K562 (cell line): Measurements from ENCODE around the gene MED20.

Experiments used
- BRD4 ChIP-seq: fragments of 200-600 bp; sonication (generic); IDR thresholded peaks from 2 replicates; pipeline ENCODE4 v1.6.1; 2017; ENCODE audit warnings: inconsistent platforms
- CREM ChIP-seq: IDR thresholded peaks from 2 replicates; pipeline ENCODE4 v1.6.1; 2014; ENCODE audit warnings: antibody characterized with exemption, low read depth
- ELF4 ChIP-seq: fragments of 450-650 bp; formaldehyde crosslinking; IDR thresholded peaks from 2 replicates; pipeline ENCODE4 v1.4.0; 2022; ENCODE audit warnings: missing genetic modification characterization
- FOXK2 ChIP-seq, 2 experiments: fragments of 450-650 bp; IDR thresholded peaks in 1 of 2; conservative IDR thresholded peaks in 1 of 2; 2 replicates each; pipeline ENCODE4 v1.6.1; 2016; ENCODE audit warnings: low read depth in 2 of 2, mild to moderate bottlenecking in 1 of 2
- NR2C2 ChIP-seq, 2 experiments: fragments of 200-800 bp in 1 of 2; sonication (Bioruptor generic) in 1 of 2; sonication (generic) in 1 of 2; formaldehyde crosslinking in 1 of 2; IDR thresholded peaks; 2 replicates each; pipeline versions ENCODE4 v1.6.1 to v1.8.0; 2016 to 2022; ENCODE audit warnings: mild to moderate bottlenecking in 1 of 2, missing compliant biosample characterization in 1 of 2, missing genetic modification characterization in 1 of 2, missing genetic modification reagents in 1 of 2
- TCFL5 ChIP-seq: fragments of 250-450 bp; sonication (Bioruptor Pico); conservative IDR thresholded peaks from 2 replicates; pipeline ENCODE4 v1.6.1; 2021; ENCODE audit warnings: mild to moderate bottlenecking, moderate library complexity, matching md5 sums
- ZBTB8A ChIP-seq: fragments of 450-650 bp; IDR thresholded peaks from 2 replicates; pipeline ENCODE4 v1.6.1; 2018; ENCODE audit warnings: mild to moderate bottlenecking, moderate library complexity; ENCODE audit not compliant: partially characterized antibody
- ZNF165 ChIP-seq: fragments of 250-450 bp; sonication (Bioruptor Pico); IDR thresholded peaks from 2 replicates; pipeline ENCODE4 v1.4.0; 2020; ENCODE audit warnings: borderline replicate concordance
- TF ChIP-seq, protein P1 (sequence below), 3 experiments: IDR thresholded peaks in 2 of 3; conservative IDR thresholded peaks in 1 of 3; 2 replicates each; pipeline ENCODE4 v1.5.1; 2011 to 2012; ENCODE audit warnings: low read length in 3 of 3, mild to moderate bottlenecking in 3 of 3, control low read depth in 2 of 3, improper control_type of control experiment in 1 of 3, inconsistent platforms in 1 of 3, low read depth in 1 of 3, mixed read lengths in 1 of 3, moderate library complexity in 1 of 3; ENCODE audit not compliant: insufficient read depth in 2 of 3
- TF ChIP-seq, protein P2 (sequence below): sonication (generic); formaldehyde crosslinking; IDR thresholded peaks from 2 replicates; pipeline ENCODE4 v1.5.0; 2020; ENCODE audit warnings: missing genetic modification reagents
- TF ChIP-seq, protein P3 (sequence below): fragments of 250-450 bp; sonication (Bioruptor Pico); IDR thresholded peaks from 2 replicates; pipeline ENCODE4 v1.8.0; 2021; ENCODE audit warnings: moderate library complexity, mild to moderate bottlenecking, inconsistent platforms
- TF ChIP-seq, protein P4 (sequence below): fragments of 450-650 bp; conservative IDR thresholded peaks from 2 replicates; pipeline ENCODE4 v1.6.1; 2016; ENCODE audit warnings: missing genetic modification characterization, low read depth, mild to moderate bottlenecking, control low read depth, missing compliant biosample characterization

DNA sequence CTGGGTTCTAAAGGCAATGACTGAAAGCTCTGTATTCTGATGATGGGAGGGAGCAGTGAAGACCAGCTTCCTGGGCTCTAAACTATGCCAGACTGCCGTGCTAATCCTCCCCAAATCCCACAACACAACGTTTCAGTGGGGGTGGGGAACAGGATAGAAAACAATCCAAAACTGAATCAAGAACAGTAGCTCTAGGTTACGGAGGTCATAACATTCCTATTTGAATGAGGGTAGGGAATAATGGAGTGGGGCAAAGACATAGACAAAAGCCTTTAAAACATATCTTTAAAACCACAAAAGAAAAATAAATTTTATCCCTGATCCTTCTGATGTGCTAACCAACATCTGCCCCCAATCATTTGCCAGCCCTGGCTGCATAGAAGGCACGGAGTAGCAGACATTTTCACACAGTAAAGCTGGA is 33.6 kb downstream of the MED20 start:
- TF ChIP-seq ZNF165 (CRISPR knock-in tag): no peak
- TF ChIP-seq, protein P1, sequence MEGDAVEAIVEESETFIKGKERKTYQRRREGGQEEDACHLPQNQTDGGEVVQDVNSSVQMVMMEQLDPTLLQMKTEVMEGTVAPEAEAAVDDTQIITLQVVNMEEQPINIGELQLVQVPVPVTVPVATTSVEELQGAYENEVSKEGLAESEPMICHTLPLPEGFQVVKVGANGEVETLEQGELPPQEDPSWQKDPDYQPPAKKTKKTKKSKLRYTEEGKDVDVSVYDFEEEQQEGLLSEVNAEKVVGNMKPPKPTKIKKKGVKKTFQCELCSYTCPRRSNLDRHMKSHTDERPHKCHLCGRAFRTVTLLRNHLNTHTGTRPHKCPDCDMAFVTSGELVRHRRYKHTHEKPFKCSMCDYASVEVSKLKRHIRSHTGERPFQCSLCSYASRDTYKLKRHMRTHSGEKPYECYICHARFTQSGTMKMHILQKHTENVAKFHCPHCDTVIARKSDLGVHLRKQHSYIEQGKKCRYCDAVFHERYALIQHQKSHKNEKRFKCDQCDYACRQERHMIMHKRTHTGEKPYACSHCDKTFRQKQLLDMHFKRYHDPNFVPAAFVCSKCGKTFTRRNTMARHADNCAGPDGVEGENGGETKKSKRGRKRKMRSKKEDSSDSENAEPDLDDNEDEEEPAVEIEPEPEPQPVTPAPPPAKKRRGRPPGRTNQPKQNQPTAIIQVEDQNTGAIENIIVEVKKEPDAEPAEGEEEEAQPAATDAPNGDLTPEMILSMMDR (IDR thresholded peaks at IDR 0.05 in 2 of 3, conservative IDR thresholded peaks at IDR 0.05 in 1 of 3; ENCODE audit: insufficient read depth in 2 of 3, low read depth in 1 of 3, low read length in 3 of 3): no peak
- TF ChIP-seq CREM: no peak
- TF ChIP-seq, protein P2, sequence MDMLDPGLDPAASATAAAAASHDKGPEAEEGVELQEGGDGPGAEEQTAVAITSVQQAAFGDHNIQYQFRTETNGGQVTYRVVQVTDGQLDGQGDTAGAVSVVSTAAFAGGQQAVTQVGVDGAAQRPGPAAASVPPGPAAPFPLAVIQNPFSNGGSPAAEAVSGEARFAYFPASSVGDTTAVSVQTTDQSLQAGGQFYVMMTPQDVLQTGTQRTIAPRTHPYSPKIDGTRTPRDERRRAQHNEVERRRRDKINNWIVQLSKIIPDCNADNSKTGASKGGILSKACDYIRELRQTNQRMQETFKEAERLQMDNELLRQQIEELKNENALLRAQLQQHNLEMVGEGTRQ (CRISPR knock-in tag): no peak
- no peak for TF ChIP-seq NR2C2 (CRISPR knock-in tag; IDR thresholded peaks at IDR 0.05)
- TF ChIP-seq NR2C2 (tag; IDR thresholded peaks at IDR 0.05): no peak
- TF ChIP-seq, protein P3, sequence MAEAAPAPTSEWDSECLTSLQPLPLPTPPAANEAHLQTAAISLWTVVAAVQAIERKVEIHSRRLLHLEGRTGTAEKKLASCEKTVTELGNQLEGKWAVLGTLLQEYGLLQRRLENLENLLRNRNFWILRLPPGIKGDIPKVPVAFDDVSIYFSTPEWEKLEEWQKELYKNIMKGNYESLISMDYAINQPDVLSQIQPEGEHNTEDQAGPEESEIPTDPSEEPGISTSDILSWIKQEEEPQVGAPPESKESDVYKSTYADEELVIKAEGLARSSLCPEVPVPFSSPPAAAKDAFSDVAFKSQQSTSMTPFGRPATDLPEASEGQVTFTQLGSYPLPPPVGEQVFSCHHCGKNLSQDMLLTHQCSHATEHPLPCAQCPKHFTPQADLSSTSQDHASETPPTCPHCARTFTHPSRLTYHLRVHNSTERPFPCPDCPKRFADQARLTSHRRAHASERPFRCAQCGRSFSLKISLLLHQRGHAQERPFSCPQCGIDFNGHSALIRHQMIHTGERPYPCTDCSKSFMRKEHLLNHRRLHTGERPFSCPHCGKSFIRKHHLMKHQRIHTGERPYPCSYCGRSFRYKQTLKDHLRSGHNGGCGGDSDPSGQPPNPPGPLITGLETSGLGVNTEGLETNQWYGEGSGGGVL (CRISPR knock-in tag): no peak
- TF ChIP-seq, protein P4, sequence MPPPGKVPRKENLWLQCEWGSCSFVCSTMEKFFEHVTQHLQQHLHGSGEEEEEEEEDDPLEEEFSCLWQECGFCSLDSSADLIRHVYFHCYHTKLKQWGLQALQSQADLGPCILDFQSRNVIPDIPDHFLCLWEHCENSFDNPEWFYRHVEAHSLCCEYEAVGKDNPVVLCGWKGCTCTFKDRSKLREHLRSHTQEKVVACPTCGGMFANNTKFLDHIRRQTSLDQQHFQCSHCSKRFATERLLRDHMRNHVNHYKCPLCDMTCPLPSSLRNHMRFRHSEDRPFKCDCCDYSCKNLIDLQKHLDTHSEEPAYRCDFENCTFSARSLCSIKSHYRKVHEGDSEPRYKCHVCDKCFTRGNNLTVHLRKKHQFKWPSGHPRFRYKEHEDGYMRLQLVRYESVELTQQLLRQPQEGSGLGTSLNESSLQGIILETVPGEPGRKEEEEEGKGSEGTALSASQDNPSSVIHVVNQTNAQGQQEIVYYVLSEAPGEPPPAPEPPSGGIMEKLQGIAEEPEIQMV (tag): no peak
- no peak for TF ChIP-seq ELF4
- no peak for TF ChIP-seq ZBTB8A
- TF ChIP-seq TCFL5 (CRISPR knock-in tag): no peak
- no peak for TF ChIP-seq BRD4
- TF ChIP-seq FOXK2 (conservative IDR thresholded peaks at IDR 0.05 in 1 of 2, IDR thresholded peaks at IDR 0.05 in 1 of 2; ENCODE audit: low read depth in 2 of 2): no peak
